ENCODE results near the gene COP1.
"Not testable (repeated sequence)": the region's sequence is repeated elsewhere in the genome, so short reads cannot be mapped to it uniquely, and the experiment has no call there.

Gene COP1

GRCh38 chr1:176033881-176034280, 173.2 kb downstream of the COP1 start:
- DNase-seq (ENCODE audit: low read depth): no peak

GRCh38 chr1:176033474-176033873, 173.6 kb downstream of the COP1 start:
- DNase-seq (ENCODE audit: low read depth): no peak

GRCh38 chr1:176032040-176032645, 174.9 kb downstream of the COP1 start:
- DNase-seq (ENCODE audit: low read depth): no peak

- DNase-seq (ENCODE audit: low read depth): no peak
Observed at GRCh38 chr1:176029609-176030008, 177.5 kb downstream of the COP1 start.

- no peak for DNase-seq (ENCODE audit: low read depth)
Observed at GRCh38 chr1:176029155-176029554, 177.9 kb downstream of the COP1 start.

- DNase-seq (ENCODE audit: low read depth): not testable (repeated sequence)
Observed at GRCh38 chr1:176027934-176028333, 179.2 kb downstream of the COP1 start.

- no peak for DNase-seq (ENCODE audit: low read depth)
Observed at GRCh38 chr1:176022574-176022973, 184.5 kb downstream of the COP1 start.

GRCh38 chr1:176017722-176018121, 189.4 kb downstream of the COP1 start:
- DNase-seq (ENCODE audit: low read depth): no peak

GRCh38 chr1:176009951-176010350, 197.1 kb downstream of the COP1 start:
- DNase-seq (ENCODE audit: low read depth): no peak

- DNase-seq (ENCODE audit: low read depth): not testable (repeated sequence)
Observed at GRCh38 chr1:176007756-176008389, 199.2 kb downstream of the COP1 start.

GRCh38 chr1:175994660-175995059, 212.4 kb downstream of the COP1 start:
- DNase-seq (ENCODE audit: low read depth): not testable (repeated sequence)

- DNase-seq (ENCODE audit: low read depth): not testable (repeated sequence)
Observed at GRCh38 chr1:175992825-175993224, 214.3 kb downstream of the COP1 start.

GRCh38 chr1:175992202-175992601, 214.9 kb downstream of the COP1 start:
- not testable (repeated sequence) for DNase-seq (ENCODE audit: low read depth)

GRCh38 chr1:175984813-175985212, 222.3 kb downstream of the COP1 start:
- no peak for DNase-seq (ENCODE audit: low read depth)

GRCh38 chr1:175984057-175984812, 222.9 kb downstream of the COP1 start:
- no peak for DNase-seq (ENCODE audit: low read depth)

- not testable (repeated sequence) for DNase-seq (ENCODE audit: low read depth)
Observed at GRCh38 chr1:175983363-175983762, 223.7 kb downstream of the COP1 start.

GRCh38 chr1:175981128-175981527, 226.0 kb downstream of the COP1 start:
- DNase-seq (ENCODE audit: low read depth): no peak

- no peak for DNase-seq (ENCODE audit: low read depth)
Observed at GRCh38 chr1:175978926-175979325, 228.2 kb downstream of the COP1 start.

GRCh38 chr1:175978476-175978875, 228.6 kb downstream of the COP1 start:
- DNase-seq (ENCODE audit: low read depth): no peak

- DNase-seq (ENCODE audit: low read depth): no peak
Observed at GRCh38 chr1:175976865-175977642, 230.0 kb downstream of the COP1 start.

- no peak for DNase-seq (ENCODE audit: low read depth)
Observed at GRCh38 chr1:175969231-175969630, 237.9 kb downstream of the COP1 start.

- DNase-seq (ENCODE audit: low read depth): no peak
Observed at GRCh38 chr1:175968486-175969172, 238.5 kb downstream of the COP1 start.
